ENCODE data around the gene ZNF785. TPM values are rescaled to one million over a fixed set of nuclear protein-coding genes. Genes with fewer than 3 reads are reported as not detected.
"Not testable (repeated sequence)": the region's sequence is repeated elsewhere in the genome, so short reads cannot be mapped to it uniquely, and the experiment has no call there.

The ZNF785 gene
- 10 to 100 TPM; 14.0 to 15.0 TPM for total RNA-seq

DNA sequence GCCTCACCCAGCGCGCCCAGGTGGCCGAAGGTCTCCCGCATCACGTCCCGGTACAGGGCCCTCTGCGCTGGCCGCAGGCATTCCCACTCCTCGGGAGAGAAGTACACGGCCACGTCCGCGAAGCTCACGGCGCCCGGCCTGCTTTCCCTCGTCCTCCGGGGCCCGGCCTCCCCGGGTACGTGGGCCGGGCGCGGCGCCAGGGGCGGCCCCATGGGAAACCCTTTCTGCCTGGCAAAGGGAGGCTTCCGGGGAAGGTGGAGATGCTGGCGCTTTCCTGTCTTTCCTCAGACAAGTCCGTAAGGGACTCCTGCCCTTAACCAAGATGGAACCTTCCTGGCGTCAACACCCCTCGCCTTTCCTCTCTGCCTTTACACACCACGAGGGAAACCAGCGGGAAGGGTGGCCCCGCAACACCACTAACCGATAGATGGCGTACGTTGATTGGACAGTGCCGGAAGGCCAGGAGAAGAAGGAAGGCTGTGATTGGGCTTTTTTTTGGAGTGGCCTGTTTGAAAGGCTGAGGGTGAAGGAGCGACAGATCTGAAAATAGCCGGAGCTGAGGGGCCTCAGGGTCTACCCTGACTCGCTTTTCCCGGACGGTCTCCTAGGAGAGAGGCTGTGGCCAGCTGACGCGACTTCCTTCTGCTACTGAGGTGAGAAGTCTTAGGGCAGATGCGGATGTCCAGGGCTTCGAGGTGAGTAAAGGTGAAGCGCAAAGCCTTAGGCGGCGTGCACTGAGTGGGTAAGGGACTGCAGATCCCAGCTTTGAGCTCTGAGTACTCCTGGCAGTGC is at the start of gene ZNF785:
TSS of gene ZNF785 (minus strand) at position 298 of the 792 bp plus-strand sequence. CDS start at position 212, 86 bp downstream.
- Mint-ChIP-seq H3K27ac (peak within 1 kb of the TSS; percentile 83), H3K4me3 (peak within 1 kb of the TSS; percentile 83), H3K9me3 (no peaks in the 10 kb centered on the region), H3K36me3 (peaks cover 35% of the 10 kb centered on the region), H3K4me1 (ENCODE audit: low read depth) (peaks cover 32% of the 10 kb centered on the region), H3K27me3 (no peaks in the 10 kb centered on the region)
- CTCF ChIA-PET, result interaction anchor here (0.7 to 5.0 kb wide), 14 partner anchors 12 to 553 kb away, joined by 3 to 29 read pairs (median 4); partner anchors contain the start of genes DCTPP1, FBRS, PRR14 and ZNF688
- intact Hi-C loops (cut with micrococcal nuclease), result loop anchor here (1.0 kb wide), 2 partner anchors 17 to 50 kb away; no protein-coding TSS in a partner anchor
- peak; percentile 97 for DNase-seq
- POLR2A ChIA-PET, result interaction anchor here (0.8 to 2.4 kb wide), 13 partner anchors 9 to 51 kb away, joined by 3 to 18 read pairs (median 4); partner anchors contain the start of genes ZNF688, ZNF689, ZNF747 and ZNF764

DNA sequence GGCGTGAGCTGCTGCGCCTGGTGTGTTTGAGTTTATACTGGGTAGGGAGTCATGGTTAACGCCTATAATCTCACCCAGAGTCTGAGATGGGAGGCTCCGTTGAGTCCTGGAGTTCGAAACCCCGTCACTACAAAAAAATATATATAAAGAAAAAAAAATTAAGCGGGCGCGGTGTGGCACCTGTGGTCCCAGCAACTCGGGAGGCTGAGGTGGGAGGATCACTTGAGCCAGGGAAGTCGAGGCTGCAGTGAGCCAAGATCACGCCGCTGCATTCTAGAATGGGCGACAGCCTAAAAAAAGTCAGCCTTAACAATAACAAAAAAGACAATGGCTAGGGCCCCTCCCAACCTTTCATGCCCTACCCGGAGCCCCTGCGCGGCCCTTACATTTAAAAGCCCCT is 48.0 kb upstream of the ZNF785 start:
- ChIA-PET CTCF (interaction anchor here (1.0 to 2.5 kb wide), 5 partner anchors 11 to 541 kb away, joined by 3 to 8 read pairs (median 4); partner anchors contain the start of gene DCTPP1), POLR2A (interaction anchor here (0.6 to 1.9 kb wide), 8 partner anchors 17 to 263 kb away, joined by 3 to 14 read pairs (median 3); partner anchors contain the start of genes FBRS, ITGAL, PRR14 and ZNF48)
- no peaks in the 10 kb centered on the region for H3K9me3 Mint-ChIP-seq
- DNase-seq, result no peak
- H3K4me3 Mint-ChIP-seq, result peak overlapping the region; percentile 82
- H3K4me1 Mint-ChIP-seq (ENCODE audit: low read depth), result peaks cover 13% of the 10 kb centered on the region
- intact Hi-C loops (cut with micrococcal nuclease), result no loop called here
- no peaks in the 10 kb centered on the region for H3K27me3 Mint-ChIP-seq
- peaks cover 4% of the 10 kb centered on the region for H3K36me3 Mint-ChIP-seq
- peak overlapping the region; percentile 92 for H3K27ac Mint-ChIP-seq

DNA sequence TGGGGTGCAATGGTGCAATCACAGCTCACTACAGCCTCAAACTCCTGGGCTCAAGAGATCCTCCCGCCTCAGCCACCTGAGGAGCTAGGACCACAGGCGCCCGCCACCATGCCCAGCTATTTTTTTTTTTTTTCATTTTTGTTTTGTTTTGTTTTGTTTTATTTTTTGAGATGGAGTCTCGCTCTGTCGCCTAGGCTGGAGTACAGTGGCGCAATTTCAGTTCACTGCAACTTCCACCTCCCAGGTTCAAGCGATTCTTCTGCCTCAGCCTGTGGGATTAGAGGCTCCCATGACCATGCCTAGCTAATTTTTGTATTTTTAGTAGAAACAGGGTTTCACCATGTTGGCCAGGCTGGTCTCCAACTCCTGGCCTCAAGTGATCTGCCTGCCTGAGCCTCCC is 47.0 kb upstream of the ZNF785 start:
- ChIA-PET CTCF (interaction anchor here (0.9 to 2.7 kb wide), 5 partner anchors 17 to 223 kb away, joined by 3 to 11 read pairs (median 6); partner anchors contain the start of gene DCTPP1), POLR2A (interaction anchor here (0.6 kb wide), 1 partner anchor 20 kb away, joined by 3 read pairs; no protein-coding TSS in a partner anchor)
- H3K27ac Mint-ChIP-seq; DNase-seq; intact Hi-C loops (cut with micrococcal nuclease); H3K4me3 Mint-ChIP-seq; H3K27me3 Mint-ChIP-seq; H3K9me3 Mint-ChIP-seq; H3K36me3 Mint-ChIP-seq: not testable (repeated sequence)
- H3K4me1 Mint-ChIP-seq (ENCODE audit: low read depth), result peaks cover 13% of the 10 kb centered on the region

DNA sequence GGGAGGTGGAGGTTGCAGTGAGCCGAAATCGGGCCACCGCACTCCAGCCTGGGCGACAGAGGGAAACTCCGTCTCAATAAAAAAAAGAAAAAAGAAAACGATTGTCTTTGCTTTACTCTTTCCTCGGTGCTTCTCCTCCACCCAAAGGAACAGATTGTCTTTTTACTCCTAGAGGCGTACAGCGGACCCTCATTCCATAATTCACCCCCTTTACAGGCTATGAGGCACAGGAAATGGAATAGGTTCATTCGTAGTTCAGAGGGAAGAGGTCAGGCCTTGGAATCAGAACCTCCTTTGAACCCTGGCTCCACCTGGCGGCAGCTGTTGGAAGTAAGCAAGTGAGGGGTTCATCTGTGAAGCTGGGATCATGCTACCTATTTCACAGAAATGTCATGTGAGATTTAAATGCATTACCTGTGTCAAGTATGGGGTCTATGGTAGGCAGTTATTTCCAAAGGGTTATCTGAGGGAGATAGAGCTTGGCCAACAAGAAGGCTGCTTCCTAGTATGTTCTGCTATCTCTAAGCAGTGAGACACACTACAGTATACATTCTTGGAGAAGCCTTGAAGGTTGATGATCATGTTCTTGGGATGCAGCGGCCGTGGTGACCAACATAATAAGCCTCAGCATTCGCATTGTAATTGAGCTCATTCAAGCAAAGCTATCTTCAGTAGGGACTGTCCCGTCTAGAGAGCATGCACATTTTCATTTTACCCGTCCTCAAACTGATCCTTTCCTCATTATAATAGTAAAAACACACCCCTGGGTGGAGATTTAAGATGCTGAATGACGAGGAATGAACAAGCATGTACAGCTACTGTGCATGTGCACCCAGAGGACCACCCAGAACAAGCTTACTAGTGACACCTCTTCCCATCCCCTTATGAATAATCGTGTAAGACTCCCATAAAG is 43.4 kb upstream of the ZNF785 start:
- peaks cover 4% of the 10 kb centered on the region for H3K4me1 Mint-ChIP-seq (ENCODE audit: low read depth)
- H3K36me3 Mint-ChIP-seq, result no peaks in the 10 kb centered on the region
- H3K27ac Mint-ChIP-seq, result peak overlapping the region; percentile 57
- H3K27me3 Mint-ChIP-seq, result no peaks in the 10 kb centered on the region
- H3K4me3 Mint-ChIP-seq, result peak overlapping the region; percentile 60
- DNase-seq, result peak; percentile 94
- ChIA-PET CTCF (interaction anchor here (0.7 to 4.0 kb wide), 45 partner anchors 9 to 257 kb away, joined by 3 to 34 read pairs (median 3); partner anchors contain the start of genes DCTPP1, FBRS, PRR14 and SEPTIN1), POLR2A (interaction anchor here (0.6 to 1.4 kb wide), 7 partner anchors 9 to 267 kb away, joined by 3 to 4 read pairs (median 3); partner anchors contain the start of genes DCTPP1 and ZNF689)
- intact Hi-C loops (cut with micrococcal nuclease), result no loop called here
- no peaks in the 10 kb centered on the region for H3K9me3 Mint-ChIP-seq

DNA sequence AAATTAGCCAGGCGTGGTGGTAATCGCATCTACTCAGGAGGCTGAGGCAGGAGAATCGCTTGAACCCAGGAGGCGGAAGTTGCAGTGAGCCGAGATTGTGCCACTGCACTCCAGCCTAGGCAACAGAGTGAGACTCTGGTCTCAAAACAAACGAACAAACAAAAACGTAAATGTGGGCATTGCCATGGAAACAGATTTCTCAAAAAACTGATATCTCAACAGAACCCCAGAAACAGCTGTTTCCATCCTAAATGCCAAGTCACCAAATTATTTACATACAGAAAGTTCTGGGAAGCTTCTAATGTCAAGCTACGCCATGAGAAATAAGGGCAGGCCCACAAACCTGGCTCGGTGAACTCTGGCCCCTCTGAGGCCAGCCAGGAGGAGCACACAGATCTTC is 40.7 kb upstream of the ZNF785 start:
- POLR2A ChIA-PET, result interaction anchor here (0.5 kb wide), 1 partner anchor 10 kb away, joined by 3 read pairs; no protein-coding TSS in a partner anchor

DNA sequence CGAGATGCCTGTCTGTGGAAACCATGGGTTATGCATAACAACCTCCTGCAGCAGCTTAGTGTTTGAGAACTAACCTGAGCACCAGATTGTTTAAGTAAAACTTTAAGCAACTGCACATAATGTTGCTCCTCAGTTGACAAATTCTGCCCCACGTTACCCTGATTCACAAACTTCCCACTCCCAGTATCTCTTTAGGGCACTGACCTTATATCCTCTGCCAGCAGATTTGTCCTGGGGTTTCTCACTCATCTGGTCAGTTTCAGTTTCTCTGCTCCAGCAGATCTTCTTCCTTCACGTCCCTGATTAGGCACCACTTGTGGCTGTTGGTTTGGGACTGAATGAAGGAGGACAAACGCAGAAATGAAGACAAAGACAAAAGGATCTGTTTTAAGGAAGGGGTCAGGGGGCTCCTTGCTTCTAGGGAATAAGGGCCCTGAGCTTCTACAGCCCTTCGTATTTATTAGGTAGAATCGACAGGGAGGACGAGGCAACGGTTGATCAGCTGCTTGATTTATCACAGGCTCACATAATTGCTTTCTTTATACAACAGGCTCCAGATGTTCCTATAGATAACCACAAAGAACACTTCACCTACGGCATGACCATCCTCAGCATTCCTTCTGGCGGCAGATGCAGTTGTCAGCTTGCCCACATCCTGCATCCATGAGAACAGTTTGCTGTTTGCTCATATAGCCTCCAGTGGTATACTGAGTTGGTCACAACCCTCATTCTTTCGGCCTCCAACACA is 38.2 kb upstream of the ZNF785 start:
- Mint-ChIP-seq H3K4me1 (ENCODE audit: low read depth) (peaks cover 2% of the 10 kb centered on the region), H3K36me3 (no peaks in the 10 kb centered on the region), H3K27ac (no peak overlapping the region), H3K27me3 (peaks cover 3% of the 10 kb centered on the region), H3K9me3 (no peaks in the 10 kb centered on the region), H3K4me3 (no peak overlapping the region)
- ChIA-PET POLR2A (no interaction called here), CTCF (interaction anchor here (1.4 kb wide), 1 partner anchor 8 kb away, joined by 5 read pairs; no protein-coding TSS in a partner anchor)
- intact Hi-C loops (cut with micrococcal nuclease), result no loop called here
- no peak for DNase-seq

More for the DNA sequence above, 40.7 kb upstream of the ZNF785 start:
- H3K9me3 Mint-ChIP-seq, result no peaks in the 10 kb centered on the region
- H3K36me3 Mint-ChIP-seq, result no peaks in the 10 kb centered on the region
- H3K27me3 Mint-ChIP-seq, result peaks cover 3% of the 10 kb centered on the region
- intact Hi-C loops (cut with micrococcal nuclease), result no loop called here
- no peak overlapping the region for H3K27ac Mint-ChIP-seq
- no peak overlapping the region for H3K4me3 Mint-ChIP-seq
- peaks cover 4% of the 10 kb centered on the region for H3K4me1 Mint-ChIP-seq (ENCODE audit: low read depth)
- CTCF ChIA-PET, result interaction anchor here (4.0 kb wide), 1 partner anchor 10 kb away, joined by 34 read pairs; no protein-coding TSS in a partner anchor
- DNase-seq, result no peak

DNA sequence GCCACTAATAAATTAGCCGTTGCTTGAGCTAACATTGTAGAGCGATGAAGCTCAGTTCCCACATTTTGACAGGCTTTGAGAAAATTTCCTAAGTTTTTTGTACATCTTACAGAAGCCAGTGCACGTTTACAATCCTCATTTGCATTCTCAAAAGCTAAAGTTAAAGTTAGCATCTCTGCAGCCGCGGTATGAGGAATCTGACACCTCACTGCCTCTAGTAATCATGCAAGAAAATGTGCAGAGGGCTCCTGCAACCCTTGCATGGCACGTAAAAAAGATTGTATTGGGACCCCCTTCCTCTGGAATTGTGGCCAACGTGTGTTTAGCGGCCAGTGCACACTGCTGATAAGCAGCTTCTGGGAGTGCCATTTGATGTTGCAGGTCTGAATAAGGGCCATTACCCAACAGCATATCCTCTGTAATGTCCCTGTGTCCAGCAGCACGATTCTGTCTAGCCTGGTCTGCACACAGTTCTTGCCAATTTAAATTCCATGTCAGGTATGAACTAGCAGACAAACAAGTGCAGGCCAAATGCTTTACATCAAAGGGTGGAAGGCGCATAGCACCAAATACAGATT is 37.0 kb upstream of the ZNF785 start:
- H3K27me3 Mint-ChIP-seq, result peaks cover 3% of the 10 kb centered on the region
- intact Hi-C loops (cut with micrococcal nuclease), result no loop called here
- POLR2A ChIA-PET, result no interaction called here
- no peak overlapping the region for H3K4me3 Mint-ChIP-seq
- CTCF ChIA-PET, result no interaction called here
- H3K4me1 Mint-ChIP-seq (ENCODE audit: low read depth), result no peaks in the 10 kb centered on the region
- H3K9me3 Mint-ChIP-seq, result no peaks in the 10 kb centered on the region
- no peaks in the 10 kb centered on the region for H3K36me3 Mint-ChIP-seq
- no peak overlapping the region for H3K27ac Mint-ChIP-seq
- no peak for DNase-seq

DNA sequence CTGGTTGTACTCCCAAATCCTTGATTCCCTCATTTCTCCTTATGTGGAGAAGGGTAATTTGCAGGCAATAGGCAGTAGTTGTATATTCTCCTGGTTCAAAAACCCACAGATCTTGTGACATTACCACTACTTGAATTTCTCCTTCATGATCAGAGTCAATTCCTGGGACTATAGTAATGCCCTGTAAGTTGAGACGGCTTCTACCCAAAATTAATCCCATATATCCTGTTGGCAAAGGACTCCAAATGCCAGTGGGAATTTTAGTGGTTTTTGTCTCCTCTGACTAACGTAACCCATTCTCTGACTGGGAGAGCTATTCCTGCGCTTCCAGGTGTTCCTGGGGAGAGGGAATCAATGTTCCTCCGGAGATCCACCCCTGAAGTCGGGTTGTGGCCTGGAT is 36.3 kb upstream of the ZNF785 start:
- intact Hi-C loops (cut with micrococcal nuclease), result no loop called here
- no peaks in the 10 kb centered on the region for H3K4me1 Mint-ChIP-seq (ENCODE audit: low read depth)
- CTCF ChIA-PET, result interaction anchor here (1.1 to 2.8 kb wide), 2 partner anchors 24 to 28 kb away, joined by 3 to 14 read pairs; no protein-coding TSS in a partner anchor
- no peaks in the 10 kb centered on the region for H3K36me3 Mint-ChIP-seq
- no peaks in the 10 kb centered on the region for H3K9me3 Mint-ChIP-seq
- POLR2A ChIA-PET, result no interaction called here
- peaks cover 3% of the 10 kb centered on the region for H3K27me3 Mint-ChIP-seq
- H3K27ac Mint-ChIP-seq, result no peak overlapping the region
- H3K4me3 Mint-ChIP-seq, result no peak overlapping the region
- DNase-seq, result no peak

DNA sequence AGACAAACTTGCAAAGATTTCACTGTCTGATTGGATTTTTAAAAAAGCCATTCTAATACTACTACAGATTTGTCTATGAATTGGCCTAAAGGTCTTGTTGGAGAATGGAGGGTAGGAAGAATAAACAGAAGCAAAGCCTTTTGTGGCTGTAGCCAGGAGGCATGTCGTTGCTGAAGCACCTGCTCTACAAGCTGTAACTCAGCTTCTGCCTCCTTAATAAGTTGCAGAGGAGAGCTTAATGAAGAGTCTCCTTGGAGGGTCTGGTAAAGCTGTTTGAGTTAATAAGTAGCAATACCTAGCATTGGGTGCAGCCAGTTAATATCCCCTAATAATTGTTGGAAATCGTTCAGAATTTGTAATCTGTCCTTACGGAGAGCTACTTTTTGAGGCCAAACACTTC is 34.7 kb upstream of the ZNF785 start:
- CTCF ChIA-PET, result interaction anchor here (0.6 to 2.8 kb wide), 8 partner anchors 9 to 211 kb away, joined by 3 to 14 read pairs (median 4); partner anchors contain the start of gene ZNF747
- POLR2A ChIA-PET, result interaction anchor here (1.2 kb wide), 1 partner anchor 10 kb away, joined by 7 read pairs; the partner anchor contains the start of gene ZNF689
- Mint-ChIP-seq H3K4me3 (no peak overlapping the region), H3K9me3 (no peaks in the 10 kb centered on the region), H3K27ac (no peak overlapping the region), H3K4me1 (ENCODE audit: low read depth) (no peaks in the 10 kb centered on the region), H3K27me3 (peaks cover 3% of the 10 kb centered on the region), H3K36me3 (no peaks in the 10 kb centered on the region)
- intact Hi-C loops (cut with micrococcal nuclease), result no loop called here
- DNase-seq, result no peak

DNA sequence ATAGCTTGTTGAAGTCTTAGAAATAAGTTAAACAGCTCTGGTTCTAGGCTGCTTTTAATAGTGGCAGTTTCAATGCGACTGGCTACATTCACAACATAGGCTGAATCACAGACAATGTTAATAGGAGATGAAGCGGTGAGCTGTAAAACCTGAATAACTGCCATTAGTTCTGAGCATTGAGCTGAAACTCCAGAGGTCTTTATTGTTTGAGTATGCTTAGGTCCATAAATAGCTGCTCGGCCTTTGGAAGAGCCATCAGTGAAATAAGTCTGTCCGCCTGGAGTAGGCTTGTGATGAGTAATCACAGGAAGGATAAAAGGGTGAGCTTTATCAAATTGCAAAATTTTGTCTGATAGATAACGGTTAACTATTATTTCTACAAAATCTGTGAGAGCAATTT is 34.1 kb upstream of the ZNF785 start:
- POLR2A ChIA-PET, result interaction anchor here (1.2 kb wide), 1 partner anchor 9 kb away, joined by 7 read pairs; the partner anchor contains the start of gene ZNF689
- no peak for DNase-seq
- intact Hi-C loops (cut with micrococcal nuclease), result no loop called here
- H3K4me3 Mint-ChIP-seq, result no peak overlapping the region
- H3K27me3 Mint-ChIP-seq, result peaks cover 3% of the 10 kb centered on the region
- H3K9me3 Mint-ChIP-seq, result no peaks in the 10 kb centered on the region
- H3K27ac Mint-ChIP-seq, result no peak overlapping the region
- CTCF ChIA-PET, result interaction anchor here (0.6 to 2.8 kb wide), 8 partner anchors 9 to 210 kb away, joined by 3 to 14 read pairs (median 4); partner anchors contain the start of gene ZNF747
- no peaks in the 10 kb centered on the region for H3K36me3 Mint-ChIP-seq
- H3K4me1 Mint-ChIP-seq (ENCODE audit: low read depth), result no peaks in the 10 kb centered on the region

Data from activated CD4-positive, alpha-beta memory T cell treated with anti-CD3 and anti-CD28 coated beads for 36 hours (primary cell).